WTC11 (cell line): ENCODE data around the gene GALE. TPM values are rescaled to one million over a fixed set of nuclear protein-coding genes. Genes with fewer than 3 reads are reported as not detected.
A peak's percentile ranks its signal among the peaks of the same experiment; 100 is the strongest.

Experiments used
- ATF1 ChIP-seq: sonication (generic); formaldehyde crosslinking; IDR thresholded peaks from 2 replicates; pipeline ENCODE4 v1.8.1; 2023; ENCODE audit warnings: mild to moderate bottlenecking, moderate library complexity, missing genetic modification reagents
- CREB1 ChIP-seq: sonication (generic); formaldehyde crosslinking; IDR thresholded peaks from 2 replicates; pipeline ENCODE4 v1.8.0; 2023; ENCODE audit warnings: mild to moderate bottlenecking, missing genetic modification reagents
- FOXP1 ChIP-seq: sonication (generic); formaldehyde crosslinking; IDR thresholded peaks from 2 replicates; pipeline ENCODE4 v1.8.0; 2022; ENCODE audit warnings: missing genetic modification reagents, mild to moderate bottlenecking, moderate library complexity, borderline replicate concordance
- GTF2I ChIP-seq: fragments of 250-450 bp; sonication (Bioruptor Pico); conservative IDR thresholded peaks from 2 replicates; pipeline ENCODE4 v1.4.0; 2021; ENCODE audit warnings: mild to moderate bottlenecking
- MXD4 ChIP-seq: fragments of 250-450 bp; sonication (Bioruptor Pico); IDR thresholded peaks from 2 replicates; pipeline ENCODE4 v1.8.0; 2021; ENCODE audit warnings: mild to moderate bottlenecking, moderate library complexity, borderline replicate concordance
- NFE2L1 ChIP-seq: sonication (generic); formaldehyde crosslinking; IDR thresholded peaks from 2 replicates; pipeline ENCODE4 v1.8.1; 2023; ENCODE audit warnings: missing genetic modification reagents
- RELA ChIP-seq: sonication (generic); formaldehyde crosslinking; IDR thresholded peaks from 2 replicates; pipeline ENCODE4 v1.8.1; 2022; ENCODE audit warnings: missing genetic modification reagents, mild to moderate bottlenecking, borderline replicate concordance
- SOX15 ChIP-seq: fragments of 250-450 bp; sonication (Bioruptor Pico); IDR thresholded peaks from 2 replicates; pipeline ENCODE4 v1.9.0; 2021; ENCODE audit warnings: mild to moderate bottlenecking
- TCF7 ChIP-seq: sonication (generic); formaldehyde crosslinking; IDR thresholded peaks from 2 replicates; pipeline ENCODE4 v1.8.0; 2022; ENCODE audit warnings: mild to moderate bottlenecking, low read depth, missing genetic modification reagents, moderate library complexity
- TEAD1 ChIP-seq: sonication (generic); formaldehyde crosslinking; IDR thresholded peaks from 2 replicates; pipeline ENCODE4 v1.8.0; 2022; ENCODE audit warnings: mild to moderate bottlenecking, missing genetic modification reagents
- TEAD4 ChIP-seq: sonication (generic); formaldehyde crosslinking; IDR thresholded peaks from 2 replicates; pipeline ENCODE4 v1.8.0; 2022; ENCODE audit warnings: mild to moderate bottlenecking, missing genetic modification reagents
- ZNF219 ChIP-seq: sonication (generic); formaldehyde crosslinking; IDR thresholded peaks from 2 replicates; pipeline ENCODE4 v1.8.0; 2023; ENCODE audit warnings: missing genetic modification reagents, mild to moderate bottlenecking, borderline replicate concordance
- ZNF396 ChIP-seq: fragments of 250-450 bp; sonication (Bioruptor Pico); IDR thresholded peaks from 2 replicates; pipeline ENCODE4 v1.8.0; 2021; ENCODE audit warnings: mild to moderate bottlenecking, moderate library complexity, borderline replicate concordance
- ZNF423 ChIP-seq: fragments of 250-450 bp; sonication (Bioruptor Pico); IDR thresholded peaks from 2 replicates; pipeline ENCODE4 v2.1.2; 2022; ENCODE audit warnings: mild to moderate bottlenecking, moderate library complexity
- total RNA-seq: library from RNA; stranded (reverse); gene quantifications from 3 replicates; pipeline ENCODE4 v1.2.3, GENCODE V29; 2021
- TF ChIP-seq, protein P1 (sequence below): sonication (generic); formaldehyde crosslinking; IDR thresholded peaks from 2 replicates; pipeline ENCODE4 v1.8.0; 2022; ENCODE audit warnings: mild to moderate bottlenecking, missing genetic modification reagents
- TF ChIP-seq, protein P2 (sequence below): sonication (generic); formaldehyde crosslinking; conservative IDR thresholded peaks from 2 replicates; pipeline ENCODE4 v1.8.1; 2022; ENCODE audit warnings: mild to moderate bottlenecking, missing genetic modification reagents
- TF ChIP-seq, protein P3 (sequence below): fragments of 250-450 bp; sonication (Bioruptor Pico); conservative IDR thresholded peaks from 2 replicates; pipeline ENCODE4 v1.9.0; 2021; ENCODE audit warnings: mild to moderate bottlenecking
- TF ChIP-seq, protein P4 (sequence below): sonication (generic); formaldehyde crosslinking; IDR thresholded peaks from 2 replicates; pipeline ENCODE4 v1.8.0; 2023; ENCODE audit warnings: missing genetic modification reagents
- TF ChIP-seq, protein P5 (sequence below): sonication (generic); formaldehyde crosslinking; IDR thresholded peaks from 2 replicates; pipeline ENCODE4 v1.8.0; 2022; ENCODE audit warnings: mild to moderate bottlenecking, missing genetic modification reagents
- TF ChIP-seq, protein P6 (sequence below): fragments of 200-600 bp; IDR thresholded peaks from 2 replicates; pipeline ENCODE4 v1.8.0; 2022; ENCODE audit warnings: antibody characterized with exemption
- TF ChIP-seq, protein P7 (sequence below): sonication (generic); formaldehyde crosslinking; IDR thresholded peaks from 2 replicates; pipeline ENCODE4 v1.8.0; 2022; ENCODE audit warnings: mild to moderate bottlenecking, missing genetic modification reagents
- TF ChIP-seq, protein P8 (sequence below): fragments of 250-450 bp; sonication (Bioruptor Pico); IDR thresholded peaks from 2 replicates; pipeline ENCODE4 v1.9.0; 2021; ENCODE audit warnings: mild to moderate bottlenecking, borderline replicate concordance

Gene GALE
- total RNA-seq, 1 experiment from 2014 or later: 30.3 TPM

DNA sequence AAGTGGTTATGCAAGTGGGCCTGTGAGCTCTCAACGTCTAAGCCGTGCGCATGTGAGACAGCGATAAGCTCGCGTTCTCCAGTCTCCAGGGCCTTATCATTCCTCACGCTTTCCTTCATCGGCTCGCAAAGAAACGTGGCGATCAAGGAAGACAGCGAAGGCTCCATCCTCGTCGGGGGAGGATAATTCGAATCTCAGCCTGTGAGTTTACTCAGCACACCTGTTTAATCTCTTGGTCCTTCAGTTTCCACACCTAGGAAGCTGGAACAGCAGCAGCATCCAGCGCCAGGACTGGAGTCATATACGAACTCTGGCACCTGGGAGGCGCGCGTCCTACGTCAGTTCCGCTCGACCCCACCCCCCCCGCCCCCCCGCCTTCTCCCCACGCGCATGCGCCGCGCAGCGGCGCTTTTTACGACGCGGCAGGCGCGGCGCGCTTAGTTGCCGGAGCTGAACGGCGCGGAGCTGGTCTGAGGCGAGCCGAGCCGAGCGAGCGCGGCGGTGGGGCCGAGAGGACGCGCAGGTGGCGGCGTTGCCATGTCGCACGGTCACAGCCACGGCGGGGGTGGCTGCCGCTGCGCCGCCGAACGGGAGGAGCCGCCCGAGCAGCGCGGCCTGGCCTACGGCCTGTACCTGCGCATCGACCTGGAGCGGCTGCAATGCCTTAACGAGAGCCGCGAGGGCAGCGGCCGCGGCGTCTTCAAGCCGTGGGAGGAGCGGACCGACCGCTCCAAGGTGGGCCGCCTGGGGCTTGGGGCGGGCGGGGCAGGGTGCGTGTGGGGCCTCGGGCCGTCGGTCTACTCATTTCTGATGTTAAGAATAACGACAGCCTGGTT is 22.4 kb downstream of the GALE start, which contains the start of gene PITHD1 (continued):
- TF ChIP-seq, protein P1, sequence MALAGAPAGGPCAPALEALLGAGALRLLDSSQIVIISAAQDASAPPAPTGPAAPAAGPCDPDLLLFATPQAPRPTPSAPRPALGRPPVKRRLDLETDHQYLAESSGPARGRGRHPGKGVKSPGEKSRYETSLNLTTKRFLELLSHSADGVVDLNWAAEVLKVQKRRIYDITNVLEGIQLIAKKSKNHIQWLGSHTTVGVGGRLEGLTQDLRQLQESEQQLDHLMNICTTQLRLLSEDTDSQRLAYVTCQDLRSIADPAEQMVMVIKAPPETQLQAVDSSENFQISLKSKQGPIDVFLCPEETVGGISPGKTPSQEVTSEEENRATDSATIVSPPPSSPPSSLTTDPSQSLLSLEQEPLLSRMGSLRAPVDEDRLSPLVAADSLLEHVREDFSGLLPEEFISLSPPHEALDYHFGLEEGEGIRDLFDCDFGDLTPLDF (CRISPR knock-in tag): peak; percentile 38; the same call in 1 of the 2 replicates
- TF ChIP-seq, protein P2, sequence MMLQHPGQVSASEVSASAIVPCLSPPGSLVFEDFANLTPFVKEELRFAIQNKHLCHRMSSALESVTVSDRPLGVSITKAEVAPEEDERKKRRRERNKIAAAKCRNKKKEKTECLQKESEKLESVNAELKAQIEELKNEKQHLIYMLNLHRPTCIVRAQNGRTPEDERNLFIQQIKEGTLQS (CRISPR knock-in tag): no peak
- TF ChIP-seq, protein P3, sequence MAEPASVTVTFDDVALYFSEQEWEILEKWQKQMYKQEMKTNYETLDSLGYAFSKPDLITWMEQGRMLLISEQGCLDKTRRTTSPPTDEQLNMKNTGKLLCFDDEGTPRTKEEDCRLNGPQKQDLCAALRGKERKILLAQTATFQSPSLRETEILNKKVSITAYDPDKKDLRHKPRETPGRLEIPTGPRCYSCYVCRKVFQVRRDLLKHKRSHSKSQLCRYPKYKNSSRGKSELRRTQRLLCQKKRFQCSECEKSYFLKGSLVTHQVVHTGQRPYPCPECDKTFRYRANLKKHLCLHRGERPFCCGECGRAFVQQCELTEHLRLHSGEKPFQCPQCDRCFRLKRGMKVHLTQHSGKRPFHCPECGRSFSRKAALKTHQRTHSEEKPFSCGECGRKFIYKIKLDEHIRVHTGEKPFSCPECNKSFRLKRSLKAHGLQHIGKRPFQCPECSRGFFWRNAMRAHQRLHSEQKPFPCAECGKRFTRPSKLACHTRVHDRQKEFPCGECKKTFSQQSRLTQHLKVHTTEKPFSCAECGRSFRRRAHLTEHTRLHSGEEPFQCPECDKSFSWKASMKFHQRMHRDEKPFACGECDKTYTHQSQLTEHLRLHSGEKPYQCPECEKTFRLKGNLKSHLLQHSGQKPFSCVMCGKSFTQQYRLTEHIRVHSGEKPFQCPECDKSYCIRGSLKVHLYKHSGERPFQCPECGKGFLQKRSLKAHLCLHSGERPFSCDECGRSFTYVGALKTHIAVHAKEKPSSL (CRISPR knock-in tag): no peak
- TF ChIP-seq GTF2I (no peak), NFE2L1 (CRISPR knock-in tag) (peak; percentile 37; the same call in 1 of the 2 replicates), CREB1 (CRISPR knock-in tag) (no peak), ZNF219 (CRISPR knock-in tag) (no peak; the same call in 1 of the 2 replicates), FOXP1 (CRISPR knock-in tag) (peak; percentile 70; the same call in 1 of the 2 replicates), ATF1 (peak; percentile 72; the same call in 1 of the 2 replicates), MXD4 (CRISPR knock-in tag) (no peak), RELA (CRISPR knock-in tag) (no peak), TCF7 (CRISPR knock-in tag) (0 out of 2 replicates have a peak, but pooled peaks have one; percentile 27), SOX15 (CRISPR knock-in tag) (no peak), TEAD4 (CRISPR knock-in tag) (no peak), ZNF396 (CRISPR knock-in tag) (no peak), ZNF423 (CRISPR knock-in tag) (no peak), TEAD1 (CRISPR knock-in tag) (0 out of 2 replicates have a peak, but pooled peaks have one; percentile 27)
- TF ChIP-seq, protein P4, sequence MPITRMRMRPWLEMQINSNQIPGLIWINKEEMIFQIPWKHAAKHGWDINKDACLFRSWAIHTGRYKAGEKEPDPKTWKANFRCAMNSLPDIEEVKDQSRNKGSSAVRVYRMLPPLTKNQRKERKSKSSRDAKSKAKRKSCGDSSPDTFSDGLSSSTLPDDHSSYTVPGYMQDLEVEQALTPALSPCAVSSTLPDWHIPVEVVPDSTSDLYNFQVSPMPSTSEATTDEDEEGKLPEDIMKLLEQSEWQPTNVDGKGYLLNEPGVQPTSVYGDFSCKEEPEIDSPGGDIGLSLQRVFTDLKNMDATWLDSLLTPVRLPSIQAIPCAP (CRISPR knock-in tag): no peak
- TF ChIP-seq, protein P5, sequence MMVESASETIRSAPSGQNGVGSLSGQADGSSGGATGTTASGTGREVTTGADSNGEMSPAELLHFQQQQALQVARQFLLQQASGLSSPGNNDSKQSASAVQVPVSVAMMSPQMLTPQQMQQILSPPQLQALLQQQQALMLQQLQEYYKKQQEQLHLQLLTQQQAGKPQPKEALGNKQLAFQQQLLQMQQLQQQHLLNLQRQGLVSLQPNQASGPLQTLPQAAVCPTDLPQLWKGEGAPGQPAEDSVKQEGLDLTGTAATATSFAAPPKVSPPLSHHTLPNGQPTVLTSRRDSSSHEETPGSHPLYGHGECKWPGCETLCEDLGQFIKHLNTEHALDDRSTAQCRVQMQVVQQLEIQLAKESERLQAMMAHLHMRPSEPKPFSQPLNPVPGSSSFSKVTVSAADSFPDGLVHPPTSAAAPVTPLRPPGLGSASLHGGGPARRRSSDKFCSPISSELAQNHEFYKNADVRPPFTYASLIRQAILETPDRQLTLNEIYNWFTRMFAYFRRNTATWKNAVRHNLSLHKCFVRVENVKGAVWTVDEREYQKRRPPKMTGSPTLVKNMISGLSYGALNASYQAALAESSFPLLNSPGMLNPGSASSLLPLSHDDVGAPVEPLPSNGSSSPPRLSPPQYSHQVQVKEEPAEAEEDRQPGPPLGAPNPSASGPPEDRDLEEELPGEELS (CRISPR knock-in tag): peak; percentile 90; the same call in 1 of the 2 replicates
- TF ChIP-seq, protein P6, sequence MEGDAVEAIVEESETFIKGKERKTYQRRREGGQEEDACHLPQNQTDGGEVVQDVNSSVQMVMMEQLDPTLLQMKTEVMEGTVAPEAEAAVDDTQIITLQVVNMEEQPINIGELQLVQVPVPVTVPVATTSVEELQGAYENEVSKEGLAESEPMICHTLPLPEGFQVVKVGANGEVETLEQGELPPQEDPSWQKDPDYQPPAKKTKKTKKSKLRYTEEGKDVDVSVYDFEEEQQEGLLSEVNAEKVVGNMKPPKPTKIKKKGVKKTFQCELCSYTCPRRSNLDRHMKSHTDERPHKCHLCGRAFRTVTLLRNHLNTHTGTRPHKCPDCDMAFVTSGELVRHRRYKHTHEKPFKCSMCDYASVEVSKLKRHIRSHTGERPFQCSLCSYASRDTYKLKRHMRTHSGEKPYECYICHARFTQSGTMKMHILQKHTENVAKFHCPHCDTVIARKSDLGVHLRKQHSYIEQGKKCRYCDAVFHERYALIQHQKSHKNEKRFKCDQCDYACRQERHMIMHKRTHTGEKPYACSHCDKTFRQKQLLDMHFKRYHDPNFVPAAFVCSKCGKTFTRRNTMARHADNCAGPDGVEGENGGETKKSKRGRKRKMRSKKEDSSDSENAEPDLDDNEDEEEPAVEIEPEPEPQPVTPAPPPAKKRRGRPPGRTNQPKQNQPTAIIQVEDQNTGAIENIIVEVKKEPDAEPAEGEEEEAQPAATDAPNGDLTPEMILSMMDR: no peak
- TF ChIP-seq, protein P7, sequence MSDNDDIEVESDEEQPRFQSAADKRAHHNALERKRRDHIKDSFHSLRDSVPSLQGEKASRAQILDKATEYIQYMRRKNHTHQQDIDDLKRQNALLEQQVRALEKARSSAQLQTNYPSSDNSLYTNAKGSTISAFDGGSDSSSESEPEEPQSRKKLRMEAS: no peak; the same call in 1 of the 2 replicates
- TF ChIP-seq, protein P8, sequence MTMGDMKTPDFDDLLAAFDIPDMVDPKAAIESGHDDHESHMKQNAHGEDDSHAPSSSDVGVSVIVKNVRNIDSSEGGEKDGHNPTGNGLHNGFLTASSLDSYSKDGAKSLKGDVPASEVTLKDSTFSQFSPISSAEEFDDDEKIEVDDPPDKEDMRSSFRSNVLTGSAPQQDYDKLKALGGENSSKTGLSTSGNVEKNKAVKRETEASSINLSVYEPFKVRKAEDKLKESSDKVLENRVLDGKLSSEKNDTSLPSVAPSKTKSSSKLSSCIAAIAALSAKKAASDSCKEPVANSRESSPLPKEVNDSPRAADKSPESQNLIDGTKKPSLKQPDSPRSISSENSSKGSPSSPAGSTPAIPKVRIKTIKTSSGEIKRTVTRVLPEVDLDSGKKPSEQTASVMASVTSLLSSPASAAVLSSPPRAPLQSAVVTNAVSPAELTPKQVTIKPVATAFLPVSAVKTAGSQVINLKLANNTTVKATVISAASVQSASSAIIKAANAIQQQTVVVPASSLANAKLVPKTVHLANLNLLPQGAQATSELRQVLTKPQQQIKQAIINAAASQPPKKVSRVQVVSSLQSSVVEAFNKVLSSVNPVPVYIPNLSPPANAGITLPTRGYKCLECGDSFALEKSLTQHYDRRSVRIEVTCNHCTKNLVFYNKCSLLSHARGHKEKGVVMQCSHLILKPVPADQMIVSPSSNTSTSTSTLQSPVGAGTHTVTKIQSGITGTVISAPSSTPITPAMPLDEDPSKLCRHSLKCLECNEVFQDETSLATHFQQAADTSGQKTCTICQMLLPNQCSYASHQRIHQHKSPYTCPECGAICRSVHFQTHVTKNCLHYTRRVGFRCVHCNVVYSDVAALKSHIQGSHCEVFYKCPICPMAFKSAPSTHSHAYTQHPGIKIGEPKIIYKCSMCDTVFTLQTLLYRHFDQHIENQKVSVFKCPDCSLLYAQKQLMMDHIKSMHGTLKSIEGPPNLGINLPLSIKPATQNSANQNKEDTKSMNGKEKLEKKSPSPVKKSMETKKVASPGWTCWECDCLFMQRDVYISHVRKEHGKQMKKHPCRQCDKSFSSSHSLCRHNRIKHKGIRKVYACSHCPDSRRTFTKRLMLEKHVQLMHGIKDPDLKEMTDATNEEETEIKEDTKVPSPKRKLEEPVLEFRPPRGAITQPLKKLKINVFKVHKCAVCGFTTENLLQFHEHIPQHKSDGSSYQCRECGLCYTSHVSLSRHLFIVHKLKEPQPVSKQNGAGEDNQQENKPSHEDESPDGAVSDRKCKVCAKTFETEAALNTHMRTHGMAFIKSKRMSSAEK (CRISPR knock-in tag): no peak
